ENCODE results near the gene MXRA5.
"Not testable (repeated sequence)": the region's sequence is repeated elsewhere in the genome, so short reads cannot be mapped to it uniquely, and the experiment has no call there.

MXRA5 gene, protein sequence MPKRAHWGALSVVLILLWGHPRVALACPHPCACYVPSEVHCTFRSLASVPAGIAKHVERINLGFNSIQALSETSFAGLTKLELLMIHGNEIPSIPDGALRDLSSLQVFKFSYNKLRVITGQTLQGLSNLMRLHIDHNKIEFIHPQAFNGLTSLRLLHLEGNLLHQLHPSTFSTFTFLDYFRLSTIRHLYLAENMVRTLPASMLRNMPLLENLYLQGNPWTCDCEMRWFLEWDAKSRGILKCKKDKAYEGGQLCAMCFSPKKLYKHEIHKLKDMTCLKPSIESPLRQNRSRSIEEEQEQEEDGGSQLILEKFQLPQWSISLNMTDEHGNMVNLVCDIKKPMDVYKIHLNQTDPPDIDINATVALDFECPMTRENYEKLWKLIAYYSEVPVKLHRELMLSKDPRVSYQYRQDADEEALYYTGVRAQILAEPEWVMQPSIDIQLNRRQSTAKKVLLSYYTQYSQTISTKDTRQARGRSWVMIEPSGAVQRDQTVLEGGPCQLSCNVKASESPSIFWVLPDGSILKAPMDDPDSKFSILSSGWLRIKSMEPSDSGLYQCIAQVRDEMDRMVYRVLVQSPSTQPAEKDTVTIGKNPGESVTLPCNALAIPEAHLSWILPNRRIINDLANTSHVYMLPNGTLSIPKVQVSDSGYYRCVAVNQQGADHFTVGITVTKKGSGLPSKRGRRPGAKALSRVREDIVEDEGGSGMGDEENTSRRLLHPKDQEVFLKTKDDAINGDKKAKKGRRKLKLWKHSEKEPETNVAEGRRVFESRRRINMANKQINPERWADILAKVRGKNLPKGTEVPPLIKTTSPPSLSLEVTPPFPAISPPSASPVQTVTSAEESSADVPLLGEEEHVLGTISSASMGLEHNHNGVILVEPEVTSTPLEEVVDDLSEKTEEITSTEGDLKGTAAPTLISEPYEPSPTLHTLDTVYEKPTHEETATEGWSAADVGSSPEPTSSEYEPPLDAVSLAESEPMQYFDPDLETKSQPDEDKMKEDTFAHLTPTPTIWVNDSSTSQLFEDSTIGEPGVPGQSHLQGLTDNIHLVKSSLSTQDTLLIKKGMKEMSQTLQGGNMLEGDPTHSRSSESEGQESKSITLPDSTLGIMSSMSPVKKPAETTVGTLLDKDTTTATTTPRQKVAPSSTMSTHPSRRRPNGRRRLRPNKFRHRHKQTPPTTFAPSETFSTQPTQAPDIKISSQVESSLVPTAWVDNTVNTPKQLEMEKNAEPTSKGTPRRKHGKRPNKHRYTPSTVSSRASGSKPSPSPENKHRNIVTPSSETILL (N-terminal part only)

DNA sequence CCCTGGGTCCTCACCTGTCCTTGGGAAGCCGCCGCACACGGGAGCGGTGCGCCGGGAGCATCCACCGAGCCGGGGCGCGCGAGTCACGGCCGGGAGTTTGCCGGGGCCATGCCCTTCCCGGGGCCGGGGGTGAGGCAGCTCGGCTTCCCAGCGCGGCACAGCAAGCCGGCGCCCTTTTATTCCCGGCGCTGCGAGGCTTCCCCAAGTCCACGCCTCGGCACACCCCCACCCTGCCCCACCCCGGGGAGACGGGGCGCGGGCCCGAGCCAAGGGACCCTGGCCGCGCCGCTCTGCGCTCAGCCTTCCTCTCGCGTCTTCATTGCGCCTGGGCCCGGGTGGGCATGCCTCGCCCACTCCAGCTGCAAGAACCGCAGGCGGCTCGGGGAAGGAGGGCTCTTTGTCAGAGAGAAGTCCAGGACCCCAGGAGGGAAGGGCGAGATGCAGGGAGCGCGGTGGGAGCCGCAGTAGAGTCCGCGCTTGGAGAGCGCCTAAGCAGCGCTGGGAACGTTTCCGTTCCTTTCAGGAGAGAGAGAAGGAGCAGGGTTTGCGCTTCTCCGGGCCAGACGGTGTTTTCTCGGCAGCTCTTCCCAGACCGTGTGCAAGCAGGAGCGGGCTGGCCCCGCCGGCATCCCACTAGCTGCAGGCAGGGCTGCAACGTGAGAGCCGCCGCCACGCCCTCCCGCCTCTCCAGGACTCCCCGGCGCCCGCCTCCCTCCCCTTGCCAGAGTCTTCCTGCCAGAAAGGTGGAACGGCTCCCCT lies at the start of gene MXRA5:
Gene MXRA5 (minus strand): TSS at position 152 of the 759 bp plus-strand sequence. CDS start 2,819 bp downstream, outside the sequence.
- Mint-ChIP-seq H3K4me3 (no peak within 1 kb of the TSS), H3K27me3 (peaks cover 22% of the 10 kb centered on the region), H3K36me3 (ENCODE audit: low read depth) (no peaks in the 10 kb centered on the region)

DNA sequence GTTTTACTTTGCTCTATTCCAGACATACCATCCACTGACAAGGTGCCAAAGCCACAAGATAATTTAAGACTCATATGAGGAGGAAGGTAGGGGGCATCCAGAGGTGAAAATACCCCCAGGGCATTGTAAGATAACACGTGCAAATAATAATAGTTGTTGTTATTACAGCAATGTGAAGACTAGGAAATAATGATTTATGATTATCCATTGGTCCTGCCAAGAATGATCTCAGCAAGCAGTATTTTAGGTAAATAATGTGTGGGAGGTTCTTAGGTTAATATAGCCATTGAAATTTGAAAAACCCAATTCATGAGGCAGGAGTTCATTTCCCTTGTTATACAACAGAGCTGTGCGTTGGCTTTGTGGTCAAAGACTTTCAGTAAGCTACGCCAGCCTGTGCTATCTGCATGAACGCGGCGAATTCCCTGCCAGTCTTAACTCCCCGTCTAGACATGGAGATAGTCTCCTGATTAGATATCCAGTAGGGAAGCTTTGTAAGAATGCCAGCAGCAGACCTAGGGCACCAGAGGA lies 47.2 kb upstream of the MXRA5 start:
- Mint-ChIP-seq H3K4me3 (no peak overlapping the region), H3K9me3 (no peaks in the 10 kb centered on the region), H3K36me3 (ENCODE audit: low read depth) (no peaks in the 10 kb centered on the region), H3K27ac (no peak overlapping the region), H3K4me1 (ENCODE audit: low read depth) (no peaks in the 10 kb centered on the region), H3K27me3 (no peaks in the 10 kb centered on the region)

More for the DNA sequence above, at the start of gene MXRA5:
- Mint-ChIP-seq H3K9me3 (no peaks in the 10 kb centered on the region), H3K4me1 (ENCODE audit: low read depth) (no peaks in the 10 kb centered on the region), H3K27ac (no peak within 1 kb of the TSS)

DNA sequence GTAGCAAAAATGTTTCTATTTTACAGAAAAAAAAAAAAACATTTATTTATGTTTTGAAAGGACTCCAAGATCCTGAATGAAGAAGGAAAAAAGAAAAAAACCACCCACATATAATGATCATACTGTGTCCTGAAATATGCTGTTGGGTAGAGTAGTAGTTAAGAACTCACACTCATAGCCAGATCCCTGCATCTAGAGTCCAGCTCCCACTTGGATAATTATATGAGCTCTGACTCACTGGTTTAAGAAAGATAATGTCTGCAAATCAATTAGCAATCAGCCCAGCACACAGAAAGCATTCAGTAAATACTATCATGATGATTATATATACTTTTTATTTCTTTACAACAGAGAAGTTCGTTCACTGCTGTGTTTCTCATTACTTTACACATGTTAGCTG lies 46.7 kb upstream of the MXRA5 start:
- Mint-ChIP-seq H3K27ac (no peak overlapping the region), H3K4me1 (ENCODE audit: low read depth) (no peaks in the 10 kb centered on the region), H3K9me3 (no peaks in the 10 kb centered on the region), H3K36me3 (ENCODE audit: low read depth) (no peaks in the 10 kb centered on the region), H3K27me3 (no peaks in the 10 kb centered on the region), H3K4me3 (no peak overlapping the region)

DNA sequence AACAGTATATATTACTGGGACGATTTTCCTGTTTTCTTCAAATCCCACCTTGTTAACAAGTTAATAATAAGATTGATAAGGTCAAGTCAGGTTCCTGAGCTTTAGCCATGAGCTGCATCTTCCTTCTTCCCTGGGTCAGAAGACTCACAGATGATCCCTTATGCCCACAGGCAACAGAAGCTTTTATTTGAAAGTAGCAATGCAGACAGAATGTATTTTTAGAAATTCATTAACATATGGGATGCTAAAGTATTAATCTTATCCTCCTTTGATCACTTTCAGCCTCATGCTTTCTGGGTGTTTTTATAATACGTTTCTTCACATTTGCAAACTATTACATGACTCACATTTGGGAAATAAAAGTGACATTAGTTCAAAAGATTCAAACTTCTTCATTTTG lies 42.0 kb upstream of the MXRA5 start:
- H3K4me3 Mint-ChIP-seq: no peak overlapping the region
- no peaks in the 10 kb centered on the region for H3K27me3 Mint-ChIP-seq
- H3K9me3 Mint-ChIP-seq: no peaks in the 10 kb centered on the region
- no peaks in the 10 kb centered on the region for H3K36me3 Mint-ChIP-seq (ENCODE audit: low read depth)
- H3K27ac Mint-ChIP-seq: no peak overlapping the region
- H3K4me1 Mint-ChIP-seq (ENCODE audit: low read depth): no peaks in the 10 kb centered on the region

DNA sequence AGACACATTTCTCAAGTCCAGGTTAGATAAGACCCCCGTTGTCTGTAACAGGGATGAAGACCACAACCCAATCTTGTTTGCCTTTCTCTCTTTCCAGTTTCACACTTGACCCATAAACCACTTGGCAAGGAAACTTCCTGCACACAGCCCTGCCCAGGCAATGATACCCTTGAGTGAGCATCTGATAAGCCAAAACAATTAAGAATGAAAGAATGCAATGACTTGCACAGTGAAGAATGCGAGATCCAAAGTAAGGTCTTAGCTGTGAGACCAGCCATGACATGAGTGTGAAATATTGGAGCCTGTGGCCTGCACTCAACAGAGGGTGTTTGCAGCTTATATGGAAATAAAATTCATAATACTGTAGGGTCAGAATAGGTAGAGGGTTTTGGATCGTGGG lies 37.9 kb upstream of the MXRA5 start:
- Mint-ChIP-seq H3K4me3 (no peak overlapping the region), H3K9me3 (no peaks in the 10 kb centered on the region), H3K4me1 (ENCODE audit: low read depth) (no peaks in the 10 kb centered on the region), H3K27ac (no peak overlapping the region), H3K27me3 (no peaks in the 10 kb centered on the region), H3K36me3 (ENCODE audit: low read depth) (no peaks in the 10 kb centered on the region)

DNA sequence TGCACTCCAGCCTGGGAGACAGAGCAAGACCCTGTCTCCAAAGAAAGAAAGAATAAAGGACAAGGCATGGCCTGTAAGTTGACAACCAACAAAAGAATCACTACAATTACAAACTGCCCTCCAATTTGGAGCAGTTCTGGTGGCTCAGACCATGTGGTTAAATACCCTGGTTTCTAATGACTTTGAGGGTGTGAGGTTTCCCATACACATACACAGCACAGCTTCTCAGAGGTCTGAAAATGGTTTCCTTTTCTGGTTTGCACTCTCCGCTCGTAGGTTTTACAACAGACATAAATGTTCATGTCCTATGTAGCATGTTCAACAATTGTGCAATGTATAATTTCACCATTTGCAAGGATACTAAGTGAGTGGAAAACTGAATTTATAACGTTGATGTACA lies 34.2 kb upstream of the MXRA5 start:
- no peak overlapping the region for H3K4me3 Mint-ChIP-seq
- no peaks in the 10 kb centered on the region for H3K36me3 Mint-ChIP-seq (ENCODE audit: low read depth)
- no peaks in the 10 kb centered on the region for H3K4me1 Mint-ChIP-seq (ENCODE audit: low read depth)
- no peak overlapping the region for H3K27ac Mint-ChIP-seq
- peaks cover 4% of the 10 kb centered on the region for H3K9me3 Mint-ChIP-seq
- no peaks in the 10 kb centered on the region for H3K27me3 Mint-ChIP-seq

DNA sequence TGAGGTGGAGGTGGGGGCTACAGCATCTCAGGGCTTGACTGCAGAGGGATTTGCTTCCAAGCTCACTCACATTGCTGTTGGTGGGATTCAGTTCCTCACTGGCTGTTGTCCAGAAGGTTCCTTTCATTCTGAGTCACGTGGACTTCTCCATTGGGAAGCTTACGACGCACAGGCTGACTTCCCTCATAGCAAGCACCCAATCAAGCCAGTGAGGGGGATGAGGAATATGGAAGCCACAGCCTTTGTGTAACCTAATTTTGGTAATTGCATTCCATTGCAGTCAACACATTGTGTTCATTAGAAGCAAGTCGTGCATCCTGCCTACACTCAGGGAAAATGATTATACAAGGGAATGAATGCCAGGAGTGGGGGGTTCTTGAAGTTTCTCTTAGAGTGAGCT lies 32.7 kb upstream of the MXRA5 start:
- no peaks in the 10 kb centered on the region for H3K4me1 Mint-ChIP-seq (ENCODE audit: low read depth)
- peaks cover 4% of the 10 kb centered on the region for H3K9me3 Mint-ChIP-seq
- H3K27me3 Mint-ChIP-seq: no peaks in the 10 kb centered on the region
- no peaks in the 10 kb centered on the region for H3K36me3 Mint-ChIP-seq (ENCODE audit: low read depth)
- H3K27ac Mint-ChIP-seq: no peak overlapping the region
- H3K4me3 Mint-ChIP-seq: no peak overlapping the region

DNA sequence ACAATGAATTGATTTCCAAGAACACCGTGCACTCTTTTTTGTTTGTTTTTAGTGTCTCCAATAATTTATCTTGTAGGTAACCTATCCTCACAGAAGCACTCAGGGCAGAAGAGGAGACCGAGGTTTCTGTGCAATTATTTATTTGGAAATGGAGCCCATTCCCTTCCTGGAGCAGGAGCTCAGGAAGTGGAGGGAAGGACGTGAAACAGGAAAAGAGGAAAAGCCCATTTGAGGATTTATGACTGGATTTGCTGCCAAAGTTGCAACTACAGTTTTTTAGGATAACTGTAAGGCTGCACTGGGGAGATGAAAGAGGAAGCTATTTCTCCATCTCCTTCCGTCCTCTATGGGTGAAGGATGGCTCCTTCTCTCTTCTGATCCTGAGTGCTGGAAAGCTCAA lies 31.7 kb upstream of the MXRA5 start:
- H3K27me3 Mint-ChIP-seq: no peaks in the 10 kb centered on the region
- H3K4me1 Mint-ChIP-seq (ENCODE audit: low read depth): no peaks in the 10 kb centered on the region
- H3K9me3 Mint-ChIP-seq: peaks cover 4% of the 10 kb centered on the region
- no peak overlapping the region for H3K27ac Mint-ChIP-seq
- H3K36me3 Mint-ChIP-seq (ENCODE audit: low read depth): no peaks in the 10 kb centered on the region
- no peak overlapping the region for H3K4me3 Mint-ChIP-seq

DNA sequence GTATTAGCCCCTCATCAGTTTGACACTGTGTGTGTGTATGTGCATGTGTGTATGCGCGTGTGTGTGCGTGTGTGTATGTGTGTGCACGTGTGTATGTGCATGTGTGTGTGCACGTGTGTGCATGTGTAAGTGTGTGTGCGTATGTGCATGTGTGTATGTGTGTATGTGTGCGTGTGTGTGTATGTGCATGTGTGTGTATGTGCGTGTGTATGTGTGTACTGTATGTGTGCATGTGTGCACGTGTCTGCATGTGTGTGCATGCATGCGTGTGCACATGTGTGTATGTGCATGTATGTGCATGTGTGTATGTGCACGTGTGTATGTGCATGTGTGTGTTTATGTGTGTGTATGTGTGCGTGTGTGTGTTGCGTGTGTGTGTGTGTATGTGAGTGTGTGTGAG lies 31.1 kb upstream of the MXRA5 start:
- Mint-ChIP-seq H3K27ac (no peak overlapping the region), H3K9me3 (peaks cover 4% of the 10 kb centered on the region), H3K27me3 (no peaks in the 10 kb centered on the region), H3K4me3 (no peak overlapping the region), H3K4me1 (ENCODE audit: low read depth) (no peaks in the 10 kb centered on the region), H3K36me3 (ENCODE audit: low read depth) (no peaks in the 10 kb centered on the region)

DNA sequence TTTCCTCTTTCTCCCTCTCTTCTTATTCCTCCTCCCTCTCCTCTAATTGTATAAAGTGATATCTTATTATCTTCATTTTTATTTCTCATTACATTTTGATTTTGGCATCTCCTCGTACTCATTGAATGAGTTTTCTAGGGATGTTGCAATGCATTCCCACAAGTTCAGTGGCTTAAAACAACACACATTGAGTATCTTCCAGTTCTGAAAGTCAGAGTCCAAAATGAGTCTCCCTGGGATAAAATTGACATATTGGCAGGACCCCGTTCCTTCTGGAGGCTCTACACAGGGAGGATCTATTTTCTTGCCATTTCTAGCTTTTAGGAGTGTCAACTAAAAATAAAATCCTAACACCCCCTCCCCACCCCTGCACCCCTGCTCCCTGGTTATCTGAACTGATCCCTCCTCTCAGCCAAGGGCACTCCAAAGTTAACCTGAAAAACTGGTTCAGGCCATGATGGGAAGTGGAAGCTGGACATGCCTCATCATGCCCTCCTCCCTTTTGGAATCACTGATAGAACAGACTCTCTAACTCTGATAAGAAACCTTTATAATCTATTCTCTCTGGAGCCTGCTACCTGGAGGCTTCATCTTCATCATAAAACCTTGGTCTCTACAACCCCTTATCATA lies 29.5 kb upstream of the MXRA5 start:
- not testable (repeated sequence) for H3K36me3 Mint-ChIP-seq (ENCODE audit: low read depth); H3K9me3 Mint-ChIP-seq; H3K4me1 Mint-ChIP-seq (ENCODE audit: low read depth); H3K4me3 Mint-ChIP-seq; H3K27ac Mint-ChIP-seq; H3K27me3 Mint-ChIP-seq

DNA sequence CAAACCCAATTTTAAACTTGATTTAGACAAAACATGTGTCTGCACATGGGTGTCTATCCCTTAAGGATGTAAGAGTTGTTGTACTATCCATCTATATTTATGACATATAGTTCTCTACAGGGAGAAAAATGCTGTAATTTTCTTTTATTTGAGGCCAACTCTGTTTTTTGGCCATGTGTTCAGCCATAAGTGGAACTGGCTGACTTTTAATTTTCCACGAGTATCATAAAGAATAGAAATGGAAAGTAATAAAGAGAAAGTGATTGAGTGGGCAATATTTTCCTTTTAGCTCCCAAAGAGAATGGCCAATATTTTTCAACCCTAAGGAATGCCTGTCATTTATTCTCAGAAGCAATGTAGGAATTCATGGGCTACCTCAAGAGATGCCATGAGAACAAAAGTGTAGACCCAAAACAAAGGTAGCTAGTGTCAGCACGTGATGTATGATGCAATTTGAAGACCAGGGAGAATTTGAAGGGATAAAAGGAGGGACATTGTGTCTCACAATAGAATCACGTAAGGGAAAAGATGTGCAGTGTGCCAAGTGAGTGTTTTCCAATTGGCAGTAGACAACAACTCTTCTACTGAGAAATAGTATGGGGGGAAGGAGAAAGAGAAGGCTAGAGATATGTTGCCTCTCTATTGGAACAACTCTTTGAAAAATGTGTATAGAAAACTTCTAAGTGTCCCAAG lies 27.8 kb upstream of the MXRA5 start:
- no peaks in the 10 kb centered on the region for H3K27me3 Mint-ChIP-seq
- peaks cover 4% of the 10 kb centered on the region for H3K9me3 Mint-ChIP-seq
- H3K36me3 Mint-ChIP-seq (ENCODE audit: low read depth): no peaks in the 10 kb centered on the region
- H3K27ac Mint-ChIP-seq: no peak overlapping the region
- H3K4me3 Mint-ChIP-seq: no peak overlapping the region
- no peaks in the 10 kb centered on the region for H3K4me1 Mint-ChIP-seq (ENCODE audit: low read depth)

DNA sequence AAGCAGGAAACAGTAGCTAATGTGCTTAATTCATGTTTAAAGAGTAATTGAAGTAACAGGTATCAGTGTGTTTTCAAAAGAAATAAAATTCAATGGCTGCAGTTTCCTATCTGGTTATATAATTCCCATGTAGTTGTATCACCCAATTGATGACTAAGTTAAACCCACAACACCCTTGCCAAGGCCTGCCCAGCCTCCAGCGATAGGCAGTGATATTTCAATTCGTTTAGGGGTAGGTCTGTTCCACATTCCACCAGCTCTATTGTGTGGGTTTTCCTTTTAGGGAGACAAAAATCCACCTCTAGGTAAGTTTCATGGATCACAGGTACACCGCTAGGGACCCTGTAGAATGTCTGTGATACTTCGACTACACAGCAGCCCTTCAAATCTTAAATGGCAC lies 24.7 kb upstream of the MXRA5 start:
- Mint-ChIP-seq H3K4me3 (no peak overlapping the region), H3K9me3 (no peaks in the 10 kb centered on the region), H3K27ac (no peak overlapping the region), H3K36me3 (ENCODE audit: low read depth) (no peaks in the 10 kb centered on the region), H3K27me3 (no peaks in the 10 kb centered on the region), H3K4me1 (ENCODE audit: low read depth) (no peaks in the 10 kb centered on the region)

DNA sequence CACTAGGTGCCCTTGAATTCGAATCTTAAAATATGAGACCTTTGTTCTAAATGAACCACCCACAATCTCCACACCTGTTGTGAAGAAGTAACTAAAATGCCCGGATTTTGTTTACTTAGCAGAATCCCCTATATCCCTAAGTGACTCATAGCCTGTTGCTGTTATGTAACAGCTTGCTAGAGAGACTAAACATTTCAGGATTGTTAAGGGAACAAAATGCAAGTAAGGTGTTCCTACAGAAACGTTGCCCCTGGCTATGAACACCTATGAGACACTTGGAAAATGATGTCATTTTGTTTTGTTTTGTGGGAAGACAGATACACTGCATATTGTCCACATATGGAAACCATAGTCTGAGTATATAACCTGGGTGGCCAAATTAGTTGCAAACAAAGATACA lies 24.2 kb upstream of the MXRA5 start:
- no peaks in the 10 kb centered on the region for H3K27me3 Mint-ChIP-seq
- H3K4me1 Mint-ChIP-seq (ENCODE audit: low read depth): no peaks in the 10 kb centered on the region
- no peak overlapping the region for H3K4me3 Mint-ChIP-seq
- H3K27ac Mint-ChIP-seq: no peak overlapping the region
- no peaks in the 10 kb centered on the region for H3K9me3 Mint-ChIP-seq
- no peaks in the 10 kb centered on the region for H3K36me3 Mint-ChIP-seq (ENCODE audit: low read depth)
